NB4 (cell line): ENCODE data around the gene CNOT6L.

Source experiments
- DNase-seq: peaks from one replicate; pipeline ENCODE4 v3.0.0; 2010; ENCODE audit warnings: low read depth
- H3K4me3 ChIP-seq: one replicate; pipeline ENCODE4 v1.5.1; 2011; ENCODE audit warnings: mild to moderate bottlenecking, low read depth, low read length, moderate library complexity
- CTCF ChIP-seq: IDR thresholded peaks from one replicate; pipeline ENCODE4 v1.5.1; 2012; ENCODE audit warnings: low read depth, low read length
- MAX ChIP-seq: IDR thresholded peaks from 2 replicates; pipeline ENCODE4 v1.6.1; 2011; ENCODE audit warnings: low read depth, low read length
- MYC ChIP-seq: IDR thresholded peaks from 2 replicates; pipeline ENCODE4 v1.6.1; 2011; ENCODE audit warnings: low read depth, low read length
- POLR2A ChIP-seq: IDR thresholded peaks from 2 replicates; pipeline ENCODE4 v1.6.1; 2011; ENCODE audit warnings: mild to moderate bottlenecking; ENCODE audit not compliant: insufficient read length; ENCODE audit errors: extremely low read depth

The CNOT6L gene

GRCh38 chr4:77818073-77818601, 1.0 kb downstream of the CNOT6L start:
- H3K4me3 ChIP-seq = peak overlapping the region; percentile 79
- peak; percentile 91 for DNase-seq
- TF ChIP-seq POLR2A = no peak
- peak; percentile 47 for TF ChIP-seq CTCF

- no peak for DNase-seq
- TF ChIP-seq MAX (no peak), CTCF (no peak), MYC (no peak), POLR2A (no peak)
Observed at GRCh38 chr4:77817304-77818072, 1.7 kb downstream of the CNOT6L start.

GRCh38 chr4:77816546-77816945, 2.6 kb downstream of the CNOT6L start:
- TF ChIP-seq MYC (no peak), MAX (no peak), POLR2A (no peak), CTCF (no peak)
- H3K4me3 ChIP-seq = no peak overlapping the region
- DNase-seq = no peak

More at GRCh38 chr4:77817304-77818072, 1.7 kb downstream of the CNOT6L start:
- peak overlapping the region; percentile 79 for H3K4me3 ChIP-seq

GRCh38 chr4:77815636-77816035, 3.5 kb downstream of the CNOT6L start:
- no peak for DNase-seq
- TF ChIP-seq MYC (no peak), MAX (no peak), CTCF (no peak), POLR2A (no peak)
- no peak overlapping the region for H3K4me3 ChIP-seq

- no peak for DNase-seq
- TF ChIP-seq POLR2A = no peak
- TF ChIP-seq MAX = no peak
- no peak overlapping the region for H3K4me3 ChIP-seq
Observed at GRCh38 chr4:77805840-77806239, 13.3 kb downstream of the CNOT6L start.

- TF ChIP-seq MAX (no peak), CTCF (no peak), POLR2A (no peak), MYC (no peak)
- H3K4me3 ChIP-seq = no peak overlapping the region
- DNase-seq = no peak
Observed at GRCh38 chr4:77804471-77804870, 14.7 kb downstream of the CNOT6L start.
